Suprapubic skin (tissue), 4 donors: ENCODE results near the gene XPO6.

Experiments
- CTCF ChIP-seq, 2 donors: fragments of 200-600 bp in 1 of 2; fragments of 450-650 bp in 1 of 2; sonication (generic) in 1 of 2; IDR thresholded peaks; one replicate each; pipeline ENCODE4 v1.5.1; 2016 to 2019; ENCODE audit warnings: antibody characterized with exemption in 2 of 2, mild to moderate bottlenecking in 1 of 2, moderate library complexity in 1 of 2
- EP300 ChIP-seq: sonication (generic); formaldehyde crosslinking; IDR thresholded peaks from one replicate; pipeline ENCODE4 v1.6.1; 2017; ENCODE audit warnings: antibody characterized with exemption
- POLR2A ChIP-seq, 2 donors: fragments of 450-650 bp; IDR thresholded peaks; one replicate each; pipeline ENCODE4 v1.6.1; 2017; ENCODE audit warnings: antibody characterized with exemption in 2 of 2, mild to moderate bottlenecking in 2 of 2, moderate library complexity in 2 of 2
- POLR2AphosphoS5 ChIP-seq, 3 donors: sonication (generic); formaldehyde crosslinking; IDR thresholded peaks; one replicate each; pipeline ENCODE4 v1.6.1; 2017; ENCODE audit warnings: antibody characterized with exemption in 3 of 3

GRCh38 chr16:28057949-28058348 lies 153.8 kb downstream of the XPO6 start:
- no peak for TF ChIP-seq CTCF (IDR thresholded peaks at IDR 0.05)
- no peak for TF ChIP-seq POLR2A (IDR thresholded peaks at IDR 0.05)
- no peak for TF ChIP-seq EP300
- no peak for TF ChIP-seq POLR2AphosphoS5 (IDR thresholded peaks at IDR 0.05)
